Osteocyte (in vitro differentiated cells): Measurements from ENCODE around the gene TRIP12. TPM values are rescaled to one million over a fixed set of nuclear protein-coding genes. Genes with fewer than 3 reads are reported as not detected.
"Not testable (repeated sequence)": the region's sequence is repeated elsewhere in the genome, so short reads cannot be mapped to it uniquely, and the experiment has no call there.

ENCODE experiments used
- DNase-seq: peaks from one replicate; pipeline ENCODE4 v3.0.0; 2021; ENCODE audit warnings: mixed read lengths; ENCODE audit not compliant: unreplicated experiment; ENCODE audit errors: extremely low spot score
- H3K27ac Mint-ChIP-seq: one replicate; pipeline ENCODE4 v1.8.0; 2021; ENCODE audit warnings: mild to moderate bottlenecking, mixed read lengths; ENCODE audit not compliant: unreplicated experiment
- H3K27me3 Mint-ChIP-seq: one replicate; pipeline ENCODE4 v1.8.0; 2021; ENCODE audit warnings: mixed read lengths; ENCODE audit not compliant: unreplicated experiment
- H3K36me3 Mint-ChIP-seq: one replicate; pipeline ENCODE4 v1.8.0; 2021; ENCODE audit warnings: mixed read lengths; ENCODE audit not compliant: unreplicated experiment
- H3K4me1 Mint-ChIP-seq: one replicate; pipeline ENCODE4 v1.8.0; 2021; ENCODE audit warnings: mixed read lengths; ENCODE audit not compliant: unreplicated experiment
- H3K4me3 Mint-ChIP-seq: one replicate; pipeline ENCODE4 v1.8.0; 2021; ENCODE audit warnings: mild to moderate bottlenecking, moderate library complexity, mixed read lengths; ENCODE audit not compliant: unreplicated experiment
- H3K9me3 Mint-ChIP-seq: one replicate; pipeline ENCODE4 v1.8.0; 2021; ENCODE audit warnings: mixed read lengths; ENCODE audit not compliant: unreplicated experiment
- CTCF ChIP-seq: fragments of 200-600 bp; sonication (generic); IDR thresholded peaks from 2 replicates; pipeline ENCODE4 v1.5.0; 2021; ENCODE audit warnings: antibody characterized with exemption, mild to moderate bottlenecking, moderate library complexity
- total RNA-seq: library from RNA; stranded (reverse); gene quantifications from 2 replicates; pipeline ENCODE4 v1.2.1, GENCODE V29; 2021

TRIP12 gene
- total RNA-seq, 1 donor from 2014 or later = 272 TPM

- Mint-ChIP-seq H3K9me3 (peaks cover 6% of the 10 kb centered on the region), H3K4me1 (no peaks in the 10 kb centered on the region), H3K4me3 (no peak overlapping the region), H3K27me3 (peaks cover 16% of the 10 kb centered on the region), H3K27ac (no peak overlapping the region), H3K36me3 (no peaks in the 10 kb centered on the region)
- TF ChIP-seq CTCF = no peak
- no peak for DNase-seq
Measured at GRCh38 chr2:229726643-229727042, 195.2 kb downstream of the TRIP12 start.

GRCh38 chr2:229725716-229726574 is 195.9 kb downstream of the TRIP12 start:
- peaks cover 6% of the 10 kb centered on the region for H3K9me3 Mint-ChIP-seq
- no peaks in the 10 kb centered on the region for H3K4me1 Mint-ChIP-seq
- no peak for TF ChIP-seq CTCF
- H3K27ac Mint-ChIP-seq = no peak overlapping the region
- peaks cover 16% of the 10 kb centered on the region for H3K27me3 Mint-ChIP-seq
- H3K36me3 Mint-ChIP-seq = no peaks in the 10 kb centered on the region
- no peak for DNase-seq
- no peak overlapping the region for H3K4me3 Mint-ChIP-seq

DNA sequence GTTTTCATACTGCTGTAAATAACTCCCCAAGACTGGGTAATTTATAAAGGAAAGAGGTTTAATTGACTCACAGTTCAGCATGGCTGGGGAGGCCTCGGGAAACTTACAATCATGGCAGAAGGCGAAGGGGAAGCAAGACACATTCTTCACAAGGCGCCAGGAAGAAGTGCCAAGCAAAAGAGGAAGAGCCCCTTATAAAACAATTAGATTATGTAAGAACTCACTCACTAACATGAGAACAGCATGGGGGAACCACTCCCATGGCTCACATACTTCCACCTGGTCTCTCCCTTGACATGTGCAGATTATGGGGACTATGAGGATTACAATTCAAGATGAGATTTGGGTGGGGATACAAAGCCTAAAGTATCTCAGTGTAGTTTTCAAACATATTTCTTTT is 198.6 kb downstream of the TRIP12 start:
- H3K9me3 Mint-ChIP-seq, DNase-seq, H3K27ac Mint-ChIP-seq, H3K4me3 Mint-ChIP-seq, H3K4me1 Mint-ChIP-seq, H3K36me3 Mint-ChIP-seq: not testable (repeated sequence)
- peaks cover 29% of the 10 kb centered on the region for H3K27me3 Mint-ChIP-seq

GRCh38 chr2:229719926-229720647 is 201.7 kb downstream of the TRIP12 start:
- DNase-seq = no peak
- no peak overlapping the region for H3K27ac Mint-ChIP-seq
- H3K4me3 Mint-ChIP-seq = no peak overlapping the region
- H3K36me3 Mint-ChIP-seq = no peaks in the 10 kb centered on the region
- peaks cover under 1% of the 10 kb centered on the region for H3K4me1 Mint-ChIP-seq
- peaks cover 58% of the 10 kb centered on the region for H3K27me3 Mint-ChIP-seq
- no peak for TF ChIP-seq CTCF
- peaks cover 6% of the 10 kb centered on the region for H3K9me3 Mint-ChIP-seq

GRCh38 chr2:229718057-229718456 is 203.8 kb downstream of the TRIP12 start:
- Mint-ChIP-seq H3K36me3 (no peaks in the 10 kb centered on the region), H3K4me1 (peaks cover 6% of the 10 kb centered on the region), H3K27ac (no peak overlapping the region), H3K9me3 (peaks cover 6% of the 10 kb centered on the region), H3K4me3 (no peak overlapping the region), H3K27me3 (peaks cover 53% of the 10 kb centered on the region)
- no peak for DNase-seq
- no peak for TF ChIP-seq CTCF
